ENCODE results near the gene MAP3K13.

GRCh38 chr3:185488465-185488864, 125.5 kb downstream of the MAP3K13 start:
- no peak for TF ChIP-seq POLR2AphosphoS5 (IDR thresholded peaks at IDR 0.05; ENCODE audit: borderline replicate concordance, low read depth, low read length)
- no peak for TF ChIP-seq EZH2 (IDR thresholded peaks at IDR 0.05)
